DND-41 (cell line): ENCODE results near the gene SCAPER.

ENCODE experiments used
- EZH2 ChIP-seq: IDR thresholded peaks from 3 replicates; pipeline ENCODE4 v1.6.1; 2012; ENCODE audit warnings: borderline replicate concordance, low read depth, mild to moderate bottlenecking, moderate library complexity, low read length, inconsistent platforms; ENCODE audit not compliant: severe bottlenecking
- TF ChIP-seq, protein P1 (sequence below): IDR thresholded peaks from 2 replicates; pipeline ENCODE4 v1.5.1; 2012; ENCODE audit warnings: borderline replicate concordance, low read length, moderate library complexity, mild to moderate bottlenecking; ENCODE audit not compliant: poor library complexity, severe bottlenecking; ENCODE audit errors: extremely low read depth

DNA sequence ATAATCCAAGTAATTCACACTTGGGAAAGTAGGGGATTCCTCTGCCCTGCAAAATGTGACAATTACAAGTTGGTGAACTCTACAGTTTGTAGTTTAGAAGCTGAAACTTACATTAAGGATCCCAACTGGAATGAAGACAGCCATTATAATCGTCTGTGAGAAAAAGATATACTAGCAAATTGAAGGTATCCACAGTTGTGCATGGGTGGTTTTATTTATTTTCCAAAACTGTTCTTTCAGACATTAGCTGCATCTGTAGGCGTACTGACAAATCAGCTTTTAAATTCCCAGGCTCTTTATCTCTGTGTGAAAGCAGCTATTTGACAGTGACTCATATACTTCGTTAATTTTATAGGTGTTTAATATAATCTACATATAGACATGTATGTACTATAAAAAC is 581.1 kb downstream of the SCAPER start:
- TF ChIP-seq, protein P1, sequence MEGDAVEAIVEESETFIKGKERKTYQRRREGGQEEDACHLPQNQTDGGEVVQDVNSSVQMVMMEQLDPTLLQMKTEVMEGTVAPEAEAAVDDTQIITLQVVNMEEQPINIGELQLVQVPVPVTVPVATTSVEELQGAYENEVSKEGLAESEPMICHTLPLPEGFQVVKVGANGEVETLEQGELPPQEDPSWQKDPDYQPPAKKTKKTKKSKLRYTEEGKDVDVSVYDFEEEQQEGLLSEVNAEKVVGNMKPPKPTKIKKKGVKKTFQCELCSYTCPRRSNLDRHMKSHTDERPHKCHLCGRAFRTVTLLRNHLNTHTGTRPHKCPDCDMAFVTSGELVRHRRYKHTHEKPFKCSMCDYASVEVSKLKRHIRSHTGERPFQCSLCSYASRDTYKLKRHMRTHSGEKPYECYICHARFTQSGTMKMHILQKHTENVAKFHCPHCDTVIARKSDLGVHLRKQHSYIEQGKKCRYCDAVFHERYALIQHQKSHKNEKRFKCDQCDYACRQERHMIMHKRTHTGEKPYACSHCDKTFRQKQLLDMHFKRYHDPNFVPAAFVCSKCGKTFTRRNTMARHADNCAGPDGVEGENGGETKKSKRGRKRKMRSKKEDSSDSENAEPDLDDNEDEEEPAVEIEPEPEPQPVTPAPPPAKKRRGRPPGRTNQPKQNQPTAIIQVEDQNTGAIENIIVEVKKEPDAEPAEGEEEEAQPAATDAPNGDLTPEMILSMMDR: no peak
- no peak for TF ChIP-seq EZH2
